Measurements from ENCODE around the gene BNIP5. TPM values are rescaled to one million over a fixed set of nuclear protein-coding genes. Genes with fewer than 3 reads are reported as not detected.

BNIP5 gene
- total RNA-seq, 1 donor from 2014 or later, result not detected

DNA sequence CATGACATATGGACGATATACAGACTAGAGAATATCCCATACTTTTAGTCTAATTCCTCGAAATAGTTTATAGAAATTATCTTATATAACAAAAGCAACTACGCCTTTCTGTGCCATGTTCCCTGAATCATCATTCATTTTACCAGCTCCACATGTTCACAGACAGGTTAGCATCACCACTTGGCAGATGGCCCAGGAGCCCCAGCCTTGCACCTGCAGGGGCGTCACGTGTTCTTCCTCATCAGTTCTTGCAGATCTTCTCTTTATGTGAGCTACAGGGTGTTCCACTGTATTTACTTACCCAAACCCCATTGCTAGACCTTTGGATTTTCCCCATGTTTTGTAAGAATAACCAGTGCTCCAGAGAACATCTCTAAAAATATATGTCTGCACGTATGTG, 12.6 kb upstream of the BNIP5 start:
- FAIRE-seq (no peak), DNase-seq (ENCODE audit: low read depth) (peak; percentile 70)
- no peaks in the 10 kb centered on the region for H3K27me3 ChIP-seq (ENCODE audit: control insufficient read depth, insufficient read depth, low read length)
- H3K4me3 ChIP-seq (ENCODE audit: low read depth, low read length), result no peak overlapping the region
- H3K36me3 ChIP-seq (ENCODE audit: control insufficient read depth, insufficient read depth, low read length), result no peaks in the 10 kb centered on the region
- TF ChIP-seq, protein P1, sequence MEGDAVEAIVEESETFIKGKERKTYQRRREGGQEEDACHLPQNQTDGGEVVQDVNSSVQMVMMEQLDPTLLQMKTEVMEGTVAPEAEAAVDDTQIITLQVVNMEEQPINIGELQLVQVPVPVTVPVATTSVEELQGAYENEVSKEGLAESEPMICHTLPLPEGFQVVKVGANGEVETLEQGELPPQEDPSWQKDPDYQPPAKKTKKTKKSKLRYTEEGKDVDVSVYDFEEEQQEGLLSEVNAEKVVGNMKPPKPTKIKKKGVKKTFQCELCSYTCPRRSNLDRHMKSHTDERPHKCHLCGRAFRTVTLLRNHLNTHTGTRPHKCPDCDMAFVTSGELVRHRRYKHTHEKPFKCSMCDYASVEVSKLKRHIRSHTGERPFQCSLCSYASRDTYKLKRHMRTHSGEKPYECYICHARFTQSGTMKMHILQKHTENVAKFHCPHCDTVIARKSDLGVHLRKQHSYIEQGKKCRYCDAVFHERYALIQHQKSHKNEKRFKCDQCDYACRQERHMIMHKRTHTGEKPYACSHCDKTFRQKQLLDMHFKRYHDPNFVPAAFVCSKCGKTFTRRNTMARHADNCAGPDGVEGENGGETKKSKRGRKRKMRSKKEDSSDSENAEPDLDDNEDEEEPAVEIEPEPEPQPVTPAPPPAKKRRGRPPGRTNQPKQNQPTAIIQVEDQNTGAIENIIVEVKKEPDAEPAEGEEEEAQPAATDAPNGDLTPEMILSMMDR (IDR thresholded peaks at IDR 0.05; ENCODE audit: insufficient read depth, low read length, severe bottlenecking), result no peak

DNA sequence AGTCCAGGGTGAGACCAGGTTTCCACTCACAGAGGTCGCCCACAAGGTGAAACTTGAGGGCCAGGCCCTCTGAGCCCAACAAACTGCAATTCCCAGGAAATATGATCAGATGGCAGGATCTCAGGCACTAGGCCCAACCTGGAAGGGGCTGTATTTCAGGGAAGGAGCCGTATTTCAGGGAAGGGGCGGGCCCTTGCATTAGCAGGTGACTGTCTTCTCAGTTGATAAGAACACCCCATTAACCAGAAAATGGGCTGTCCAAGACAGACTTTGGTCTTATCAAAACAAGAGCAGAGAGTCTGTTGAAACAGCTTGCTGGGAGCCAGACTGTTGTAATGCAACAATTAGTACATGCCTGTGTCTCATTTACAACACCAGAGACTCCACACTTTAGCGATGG, 10.9 kb upstream of the BNIP5 start:
- FAIRE-seq, result no peak
- DNase-seq (ENCODE audit: low read depth), result no peak
- TF ChIP-seq, protein P1 (IDR thresholded peaks at IDR 0.05; ENCODE audit: insufficient read depth, low read length, severe bottlenecking), result no peak
- no peaks in the 10 kb centered on the region for H3K27me3 ChIP-seq (ENCODE audit: control insufficient read depth, insufficient read depth, low read length)
- H3K4me3 ChIP-seq (ENCODE audit: low read depth, low read length), result no peak overlapping the region
- H3K36me3 ChIP-seq (ENCODE audit: control insufficient read depth, insufficient read depth, low read length), result no peaks in the 10 kb centered on the region

DNA sequence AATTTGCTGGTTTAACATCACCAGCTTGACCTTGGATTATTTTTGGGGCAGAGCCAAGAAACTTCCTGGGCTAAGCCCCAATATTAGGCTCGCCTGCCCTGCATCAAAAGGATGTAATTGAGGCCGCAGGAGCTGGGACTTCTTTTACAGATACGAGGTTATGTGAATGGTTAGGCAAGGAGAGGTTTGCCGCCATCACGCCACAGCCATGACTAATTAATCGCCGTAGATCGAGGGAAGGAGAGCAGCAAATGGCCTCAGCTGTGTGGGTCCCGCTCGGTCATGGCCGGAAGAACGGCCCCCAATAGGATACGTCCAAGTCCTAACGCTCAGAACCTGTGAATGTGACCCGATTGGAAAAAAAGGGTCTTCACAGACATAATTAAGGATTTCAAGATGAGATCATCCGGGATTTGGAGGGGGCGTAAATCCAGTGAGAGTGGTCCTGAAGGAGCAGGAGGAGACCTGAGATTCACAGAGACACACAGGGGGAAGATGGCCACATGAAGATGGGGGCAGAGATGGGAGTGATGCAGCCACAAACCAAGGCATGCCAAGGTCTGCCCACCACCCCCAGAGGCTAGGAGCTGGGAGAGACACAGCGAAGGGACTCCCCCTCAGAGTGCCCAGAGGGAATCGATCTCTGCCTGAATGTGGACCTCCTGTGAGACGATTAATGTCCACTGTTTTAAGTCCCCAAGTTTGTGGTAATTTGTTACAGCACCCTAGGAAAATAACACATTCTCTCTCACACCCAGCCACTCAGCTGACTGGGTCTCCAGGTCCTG, 10.0 kb upstream of the BNIP5 start:
- TF ChIP-seq, protein P1 (IDR thresholded peaks at IDR 0.05; ENCODE audit: insufficient read depth, low read length, severe bottlenecking), result no peak
- DNase-seq (ENCODE audit: low read depth), result no peak
- no peak for FAIRE-seq
- Histone ChIP-seq H3K36me3 (ENCODE audit: control insufficient read depth, insufficient read depth, low read length) (no peaks in the 10 kb centered on the region), H3K27me3 (ENCODE audit: control insufficient read depth, insufficient read depth, low read length) (no peaks in the 10 kb centered on the region), H3K4me3 (ENCODE audit: low read depth, low read length) (no peak overlapping the region)

DNA sequence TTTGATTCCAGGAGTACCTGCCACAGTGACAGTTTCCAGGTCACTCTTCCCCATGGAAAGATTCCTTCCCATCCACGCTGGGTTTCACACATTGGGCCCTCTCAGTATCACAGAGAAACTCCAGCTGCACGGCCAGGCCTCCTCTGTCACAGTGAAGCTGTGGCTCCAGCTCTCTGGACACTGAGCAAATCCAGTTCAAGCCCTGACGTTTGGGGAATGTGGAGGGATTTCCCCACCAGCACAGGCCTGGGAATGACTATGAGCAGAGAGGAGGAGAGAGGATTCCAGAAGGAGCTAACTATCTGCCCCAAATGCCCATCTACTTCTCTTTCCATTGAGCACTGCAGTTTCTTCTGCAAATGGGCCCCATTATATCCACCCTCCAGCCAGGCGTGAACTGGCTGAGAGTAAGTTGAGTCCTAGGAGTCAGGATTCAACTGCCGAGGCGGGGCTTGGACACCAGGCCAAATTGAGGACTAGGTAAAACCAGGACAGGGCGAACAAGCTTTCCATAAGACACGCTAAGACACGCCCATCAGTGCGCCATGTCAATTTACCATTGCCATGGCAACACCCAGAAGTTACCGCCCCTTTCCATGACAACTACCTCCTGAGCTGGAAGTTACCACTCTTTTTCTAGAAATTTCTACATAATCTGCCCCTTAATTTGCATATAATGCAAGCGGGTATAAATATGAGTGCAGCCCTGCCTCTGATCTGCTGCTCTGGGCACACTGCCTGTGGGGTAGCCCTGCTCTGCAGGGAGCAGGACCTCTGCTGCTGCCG, 9.2 kb upstream of the BNIP5 start:
- TF ChIP-seq, protein P1 (IDR thresholded peaks at IDR 0.05; ENCODE audit: insufficient read depth, low read length, severe bottlenecking), result no peak
- H3K4me3 ChIP-seq (ENCODE audit: low read depth, low read length), result no peak overlapping the region
- FAIRE-seq (no peak), DNase-seq (ENCODE audit: low read depth) (no peak)
- no peaks in the 10 kb centered on the region for H3K27me3 ChIP-seq (ENCODE audit: control insufficient read depth, insufficient read depth, low read length)
- H3K36me3 ChIP-seq (ENCODE audit: control insufficient read depth, insufficient read depth, low read length), result no peaks in the 10 kb centered on the region

DNA sequence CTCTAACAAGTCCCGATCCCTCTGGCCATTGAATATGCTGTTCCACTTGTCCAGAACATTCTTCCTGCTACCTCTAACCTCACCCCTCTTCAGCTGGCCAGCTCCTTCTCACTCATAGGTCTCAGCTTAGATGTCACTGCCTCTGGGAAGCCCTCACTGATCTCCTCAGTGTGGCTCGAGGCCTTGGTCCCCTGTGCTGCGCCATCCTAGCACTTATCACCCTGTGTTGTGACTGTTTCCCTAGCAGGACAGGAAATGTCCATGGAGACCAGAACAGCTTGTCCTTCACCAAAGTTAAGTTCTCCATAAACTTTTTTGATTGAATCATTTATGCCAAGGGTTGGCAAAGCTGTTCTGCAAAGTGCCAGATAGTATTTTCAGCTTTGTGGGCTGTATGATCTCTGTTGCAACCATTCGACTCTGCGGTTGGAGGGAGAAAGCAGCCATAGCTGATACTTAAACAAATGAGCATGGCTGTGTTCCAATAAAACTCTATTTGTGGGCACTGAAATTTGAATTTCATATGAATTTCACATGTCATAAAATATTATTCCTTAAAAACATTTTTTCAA, 6.5 kb upstream of the BNIP5 start:
- Histone ChIP-seq H3K27me3 (ENCODE audit: control insufficient read depth, insufficient read depth, low read length) (no peaks in the 10 kb centered on the region), H3K4me3 (ENCODE audit: low read depth, low read length) (no peak overlapping the region), H3K36me3 (ENCODE audit: control insufficient read depth, insufficient read depth, low read length) (no peaks in the 10 kb centered on the region)
- no peak for DNase-seq (ENCODE audit: low read depth)
- FAIRE-seq, result no peak
- TF ChIP-seq, protein P1 (IDR thresholded peaks at IDR 0.05; ENCODE audit: insufficient read depth, low read length, severe bottlenecking), result no peak

Measured in bronchial epithelial cell (primary cell).